Hematopoietic multipotent progenitor cell treated with erythropoietin and hydrocortisone succinate and interleukin-3 and kit ligand, for 15 days (in vitro differentiated cells): ENCODE measurements around the gene SIGMAR1.

Experiments
- DNase-seq: peaks from one replicate; pipeline ENCODE4 v3.0.0-alpha.2; 2015; ENCODE audit warnings: low spot score

The SIGMAR1 gene

DNA sequence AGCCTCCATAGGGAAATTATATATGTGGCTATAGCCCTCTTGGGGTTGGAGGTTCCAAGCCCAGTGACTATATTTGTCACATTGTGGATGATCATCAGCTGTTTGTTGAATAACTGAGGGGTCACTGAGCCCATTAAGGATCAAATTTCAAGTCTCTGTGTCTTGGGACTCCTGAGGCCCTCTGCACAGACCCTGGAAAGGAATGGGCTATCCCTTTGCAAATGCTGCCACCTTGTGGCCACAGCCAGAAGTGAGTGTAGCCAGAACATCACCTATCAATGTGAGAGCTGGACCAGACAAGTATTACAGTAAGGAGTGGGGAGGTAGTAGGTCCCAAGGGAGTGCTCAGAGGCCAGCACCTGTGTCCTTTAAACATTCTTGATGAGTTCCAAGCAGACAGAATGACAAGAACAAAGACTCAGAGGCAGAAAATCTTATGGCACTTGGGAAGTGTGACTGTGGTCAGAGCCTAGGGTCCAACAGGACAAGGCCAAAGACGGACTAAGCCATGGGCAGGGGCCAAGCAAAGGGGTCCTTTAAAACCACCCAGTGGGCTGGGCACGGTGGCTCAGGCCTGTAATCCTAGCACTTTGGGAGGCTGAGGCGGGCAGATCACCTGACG, 33.9 kb downstream of the SIGMAR1 start:
- DNase-seq: peak; percentile 78

DNA sequence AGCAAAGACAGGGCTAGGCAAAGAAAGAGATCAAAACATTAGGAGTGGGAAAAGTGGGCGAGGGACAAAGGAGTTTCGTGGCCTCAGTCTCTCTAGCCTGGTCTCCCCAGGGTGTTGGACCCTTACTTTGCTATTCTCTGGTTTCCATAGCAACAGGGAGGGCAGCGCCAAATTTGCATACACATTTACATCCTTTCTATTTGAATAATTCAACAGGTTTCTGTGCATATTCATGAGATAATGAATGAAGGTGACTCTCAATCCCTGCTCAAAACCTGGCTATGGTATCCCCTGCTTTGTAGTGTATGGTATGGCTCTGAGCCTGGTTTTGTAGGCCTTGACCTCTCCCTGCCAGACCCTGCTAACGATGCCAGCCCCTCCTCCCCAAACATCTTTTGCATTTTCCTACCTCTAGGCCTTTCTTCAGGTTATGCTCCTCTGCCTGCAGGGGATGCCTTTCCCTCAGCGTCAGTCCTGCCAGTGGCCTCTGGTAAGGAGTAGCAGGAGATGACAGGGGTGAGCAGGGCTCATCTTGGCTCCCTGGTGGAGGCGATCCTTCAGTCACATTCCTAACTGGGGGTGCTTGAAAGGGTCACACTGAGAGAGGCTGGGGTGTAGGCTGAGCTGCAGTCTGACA, 35.5 kb downstream of the SIGMAR1 start:
- no peak for DNase-seq

DNA sequence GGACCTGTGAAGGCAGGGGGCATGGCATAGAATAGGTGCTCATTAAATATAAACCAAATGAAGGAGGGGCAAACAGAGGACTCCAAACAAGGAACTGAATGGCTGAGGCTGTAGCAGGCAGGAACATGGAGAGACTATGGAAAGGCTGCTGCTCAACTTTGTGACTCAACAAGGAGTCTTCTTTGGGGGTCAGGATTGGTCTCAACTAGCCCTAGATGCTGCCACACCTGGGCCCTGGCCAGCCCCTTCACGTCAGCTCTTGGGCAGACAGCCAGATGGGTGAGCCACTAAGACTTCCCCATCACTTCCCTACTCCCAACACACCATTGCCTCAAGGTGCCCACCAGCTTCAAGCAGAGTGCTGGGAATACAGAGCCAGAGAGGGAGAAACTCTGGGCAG, 36.7 kb downstream of the SIGMAR1 start:
- DNase-seq: no peak

DNA sequence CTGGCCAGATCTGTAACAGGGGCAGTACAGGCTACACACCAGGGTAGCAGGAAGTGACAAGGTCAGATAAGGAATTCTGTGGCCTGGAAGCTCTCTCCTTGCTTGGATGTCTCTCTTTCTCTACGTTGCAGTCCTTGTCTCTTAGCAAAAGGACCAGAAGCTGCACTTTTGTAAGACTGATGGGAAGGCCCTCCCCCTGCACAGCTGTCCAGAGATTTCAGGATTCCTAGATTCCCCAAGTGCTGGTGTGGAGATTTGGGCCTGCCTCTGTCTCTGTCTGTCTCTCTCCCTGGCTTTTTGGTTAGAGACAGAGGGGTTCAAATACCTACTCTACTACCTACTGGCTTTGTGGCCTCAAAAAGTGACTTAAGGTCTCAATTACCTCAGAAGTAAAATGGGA, 38.0 kb downstream of the SIGMAR1 start:
- DNase-seq: no peak

DNA sequence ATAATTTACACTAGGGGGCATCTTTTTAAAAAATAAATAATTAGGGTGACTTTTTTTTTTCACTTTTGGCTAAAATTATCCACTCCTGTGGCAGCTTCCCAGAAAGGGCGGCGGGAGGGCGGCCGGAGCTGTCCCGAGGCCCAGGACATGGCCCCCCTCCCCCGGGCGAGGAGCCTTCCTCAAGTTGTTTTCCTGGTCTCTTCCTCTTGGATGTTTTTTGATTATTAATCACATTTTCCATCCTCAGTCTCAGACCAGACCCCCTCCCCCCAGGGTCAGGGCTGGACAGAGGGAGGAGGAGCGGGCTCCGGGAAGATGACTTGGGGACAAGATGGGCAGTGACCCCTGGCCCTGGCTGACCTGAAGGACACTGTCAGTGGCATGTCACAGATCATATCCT, 43.4 kb downstream of the SIGMAR1 start:
- DNase-seq: no peak

DNA sequence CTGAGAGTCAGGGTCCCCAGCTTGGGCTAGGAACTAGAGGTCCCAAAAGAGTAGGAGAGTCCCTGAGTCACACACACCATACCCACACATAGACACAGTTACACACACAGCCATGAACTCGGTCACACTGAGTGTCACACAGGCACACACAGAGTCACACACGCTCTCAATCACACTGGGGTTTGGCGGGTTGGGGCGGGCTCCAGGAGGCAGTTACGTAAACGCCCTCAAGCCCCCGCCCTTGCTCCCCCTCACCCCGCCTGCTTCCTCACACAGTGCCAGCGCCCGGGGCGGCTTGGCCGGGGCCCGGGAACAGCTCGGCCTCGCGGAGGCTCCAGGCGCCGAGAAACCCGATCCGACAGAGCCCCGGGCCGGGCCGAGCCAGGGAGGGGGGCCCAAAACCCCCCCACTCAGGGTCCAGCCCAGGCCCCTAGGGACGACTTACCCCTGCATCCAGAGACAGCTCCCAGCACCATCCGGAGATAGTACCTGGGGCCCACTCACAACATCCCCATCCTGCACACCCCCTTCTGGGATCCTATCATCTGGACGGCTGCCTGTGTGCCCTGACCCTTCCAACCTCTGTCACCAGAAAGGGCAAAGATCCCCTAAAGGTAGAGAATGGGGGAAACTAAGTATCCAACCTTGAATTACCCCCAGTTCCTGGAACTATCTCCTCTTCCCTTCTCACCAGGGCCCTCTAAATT, 44.5 kb downstream of the SIGMAR1 start:
- no peak for DNase-seq

DNA sequence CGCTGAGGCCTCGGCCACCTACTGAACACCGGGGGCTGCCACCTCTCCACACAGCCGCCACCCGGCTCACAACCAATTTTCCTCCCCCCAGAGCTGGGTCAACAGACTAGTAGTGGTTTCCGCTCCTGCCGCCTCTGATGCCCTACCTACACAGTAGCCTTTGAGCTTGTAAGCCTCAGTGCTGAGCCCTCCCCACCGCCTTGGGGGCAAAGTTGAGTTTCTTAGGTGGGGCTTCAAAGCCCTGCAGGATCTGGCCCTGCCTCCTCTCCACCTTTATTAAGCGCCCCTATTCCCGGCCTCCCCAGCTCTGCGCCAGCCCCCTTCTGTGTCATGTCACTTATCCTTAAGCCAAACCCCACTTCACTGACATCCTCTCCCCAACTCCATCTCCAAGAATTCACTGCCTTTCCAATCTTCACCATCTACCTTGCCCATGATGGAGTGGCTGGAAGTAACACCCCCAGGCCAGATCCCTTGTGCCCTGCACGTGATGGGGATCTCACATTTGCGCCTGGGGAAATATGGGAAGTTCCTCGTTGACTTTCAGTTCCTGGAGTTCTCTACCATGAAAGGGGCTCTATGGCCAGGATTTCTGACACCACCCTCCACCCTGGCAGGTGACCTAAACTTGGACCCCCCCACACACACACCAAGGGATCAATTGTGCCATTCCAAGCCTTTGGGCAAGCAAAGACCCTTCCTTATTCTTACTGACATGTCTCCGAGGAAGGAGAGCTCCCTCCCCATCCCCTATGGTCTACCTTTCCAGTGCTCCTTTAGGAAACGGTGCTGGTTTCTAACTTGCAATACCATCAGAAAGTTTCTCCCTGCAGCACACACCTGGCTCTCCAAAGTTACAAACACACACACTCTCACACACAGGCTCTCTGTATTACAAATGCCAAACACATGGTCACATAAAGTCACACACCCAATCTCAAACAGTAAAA, 45.4 kb downstream of the SIGMAR1 start:
- DNase-seq: no peak

DNA sequence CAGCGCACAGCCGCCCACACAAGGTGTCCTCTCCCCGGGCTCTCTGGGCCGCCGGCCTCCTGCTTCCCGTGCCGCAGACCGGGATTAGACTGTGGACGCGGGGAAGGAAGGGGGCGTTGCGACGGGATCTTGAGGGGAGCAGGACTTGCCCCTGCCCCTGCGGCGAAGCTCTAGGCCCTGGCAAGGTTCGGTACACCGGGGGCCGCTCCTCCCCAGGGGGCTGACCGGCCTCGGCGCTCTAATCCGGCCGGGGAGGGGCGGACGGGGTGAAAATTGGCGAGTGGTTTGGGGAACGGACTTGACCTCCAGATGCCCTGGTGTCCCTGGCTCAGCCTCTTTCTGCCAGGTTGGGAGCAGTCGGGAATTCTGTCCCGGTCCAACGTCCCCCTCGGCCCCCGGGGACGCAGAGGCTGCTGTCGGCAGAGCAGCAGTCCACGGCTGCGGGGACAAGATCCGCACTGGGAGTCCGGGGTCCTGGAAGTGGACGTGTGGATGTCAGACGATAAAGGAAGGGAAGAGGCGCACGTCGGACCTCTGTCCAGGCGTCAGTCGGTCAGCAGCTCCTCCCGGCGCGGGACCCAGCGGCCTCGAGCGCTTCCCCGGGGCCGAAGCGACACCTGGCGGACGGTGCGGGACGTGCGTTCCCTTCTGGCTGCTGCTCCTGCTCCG, 46.2 kb downstream of the SIGMAR1 start:
- DNase-seq: peak; percentile 63

DNA sequence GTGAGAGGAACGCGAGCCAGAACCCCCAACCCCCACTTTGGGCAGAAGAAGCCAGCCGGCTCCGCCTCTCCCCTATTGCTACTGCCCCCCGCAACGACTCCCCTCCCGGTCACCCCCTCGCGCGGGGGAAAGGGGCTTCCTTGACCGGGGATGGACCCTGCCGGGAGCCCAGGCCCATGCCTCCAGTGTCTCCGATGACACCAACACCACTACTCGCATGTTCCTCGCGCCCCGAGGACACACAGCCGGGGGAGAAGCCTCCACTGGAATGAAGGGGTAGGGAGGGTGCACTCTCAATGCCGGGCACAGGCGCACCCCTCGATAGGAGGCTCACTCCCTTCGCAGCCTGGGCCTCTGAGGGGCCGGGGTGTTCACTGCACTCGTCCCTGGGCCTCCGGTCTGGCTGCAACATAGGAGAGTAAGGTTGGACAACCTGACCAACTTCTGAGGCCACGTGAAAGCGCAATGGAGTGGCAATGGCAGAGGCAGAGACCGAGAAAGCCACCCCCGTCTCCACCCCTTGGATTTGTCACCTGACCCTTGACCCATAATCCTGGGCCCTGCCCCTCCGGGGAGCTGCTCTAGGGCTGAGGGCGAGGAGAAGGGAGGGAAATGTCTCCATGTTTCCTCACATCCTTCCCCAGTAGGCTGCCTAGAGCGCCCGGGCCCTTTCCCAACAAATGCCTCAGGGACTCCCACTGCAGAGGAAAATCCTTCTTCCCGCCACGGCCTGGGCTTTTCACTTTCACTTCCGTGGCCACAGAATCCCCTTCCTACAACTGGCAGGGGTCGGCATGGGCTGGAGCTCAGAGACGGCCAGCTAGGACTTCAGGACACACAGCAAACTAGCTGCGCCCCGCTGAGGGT, 47.0 kb downstream of the SIGMAR1 start:
- no peak for DNase-seq

DNA sequence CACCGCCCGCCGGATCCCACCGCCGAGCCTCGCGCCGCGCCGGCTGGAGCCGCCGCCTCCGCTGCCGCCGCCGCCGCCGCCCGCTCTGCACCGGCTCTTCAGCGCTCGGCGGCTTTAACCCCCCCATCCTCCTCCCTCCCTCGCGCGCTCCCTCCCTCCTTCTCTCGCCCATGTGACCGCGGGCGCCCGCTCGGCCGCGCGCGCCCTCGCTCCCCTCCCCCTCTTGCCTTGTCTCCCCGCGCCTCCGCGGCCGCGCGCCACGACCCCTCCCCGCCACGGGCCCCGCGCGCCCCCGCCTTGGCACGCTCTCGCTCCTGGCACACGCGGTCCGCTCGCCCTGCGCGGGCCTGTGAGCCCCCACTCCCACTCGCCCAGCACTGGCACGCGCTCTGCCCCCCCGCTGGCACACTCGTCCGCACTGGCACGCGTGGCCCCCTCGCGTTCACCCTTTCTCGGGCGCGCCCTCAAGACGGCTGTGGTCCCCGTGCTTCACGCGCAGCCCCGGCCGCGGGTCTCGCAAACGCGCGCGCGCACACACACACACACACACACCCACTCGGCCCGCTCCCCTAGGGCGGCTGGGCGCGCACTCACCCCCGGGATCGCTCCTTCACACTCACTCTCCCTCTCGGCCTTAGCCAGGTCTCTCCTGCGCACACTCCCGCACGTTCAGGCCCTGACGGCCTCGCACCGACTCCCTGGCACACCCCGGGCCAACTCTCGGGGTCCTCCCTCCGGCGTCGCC, 47.8 kb downstream of the SIGMAR1 start, which contains the start of gene CNTFR:
CNTFR (minus strand) TSS at position 89 of the 745 bp plus-strand sequence. CDS start 20,743 bp downstream, outside the sequence.
- DNase-seq: no peak

DNA sequence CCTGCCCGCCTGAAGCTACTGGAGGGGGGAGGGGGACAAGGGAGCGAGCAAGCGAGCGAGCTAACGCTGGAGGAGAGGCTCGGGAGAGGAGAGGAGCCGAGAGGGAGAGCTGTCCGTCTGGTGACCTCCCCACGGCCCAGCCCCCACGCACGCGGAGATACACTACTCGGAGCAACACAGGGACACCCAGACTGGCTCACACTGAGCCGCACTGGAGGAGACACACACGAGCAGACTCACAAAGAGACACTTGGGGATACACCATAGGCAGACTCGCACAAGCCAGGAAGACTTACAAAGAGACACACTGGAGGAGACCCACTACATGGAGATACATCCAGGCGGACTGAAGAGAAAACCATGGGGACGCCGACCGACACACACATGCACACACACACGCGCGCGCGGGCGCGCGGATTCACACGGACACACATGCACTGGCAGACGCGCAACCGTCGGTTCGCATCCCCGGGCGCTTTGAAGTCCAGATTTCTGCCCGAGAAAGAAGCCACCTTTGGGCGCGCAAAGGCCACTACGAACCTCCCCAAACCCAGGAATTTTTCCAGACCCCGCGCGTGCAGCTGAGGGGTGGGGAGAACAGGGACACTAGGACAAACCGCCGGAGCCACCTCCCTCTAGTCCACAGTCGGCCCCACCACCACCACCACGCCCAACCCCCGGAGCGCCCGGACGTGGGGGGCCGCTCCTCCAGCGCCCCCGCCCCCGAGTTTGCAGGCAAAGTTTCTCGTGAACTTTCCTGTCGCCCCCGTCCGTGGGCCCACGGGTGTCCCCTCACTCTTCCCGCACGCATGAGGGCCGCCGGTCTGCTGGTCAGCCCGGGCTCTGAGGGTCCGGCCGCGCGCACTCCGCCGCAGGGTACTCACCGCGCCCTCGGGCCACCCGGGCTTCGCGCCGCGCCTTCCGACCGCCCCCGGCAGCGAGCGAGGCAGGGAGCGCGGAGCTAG, 48.6 kb downstream of the SIGMAR1 start:
- no peak for DNase-seq

DNA sequence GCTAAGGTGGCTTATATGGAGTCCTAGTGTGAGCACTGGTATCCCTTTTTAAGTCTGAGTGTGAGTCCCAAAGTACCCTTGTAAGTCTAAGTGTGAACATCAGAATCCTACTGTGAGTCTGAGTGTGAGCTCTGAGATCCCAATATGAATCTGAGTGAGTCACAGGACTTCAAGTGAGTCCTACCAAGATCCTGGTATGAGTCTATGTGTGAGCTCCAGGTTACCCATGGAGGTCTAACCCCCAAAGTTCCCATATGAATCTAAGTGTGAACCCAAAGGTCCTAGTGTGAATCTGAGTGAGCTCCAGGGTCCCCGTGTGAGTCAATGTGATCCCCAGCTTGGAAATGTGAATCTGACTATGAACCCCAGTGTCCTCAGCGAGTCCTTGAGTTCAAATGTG, 50.3 kb downstream of the SIGMAR1 start:
- DNase-seq: no peak

DNA sequence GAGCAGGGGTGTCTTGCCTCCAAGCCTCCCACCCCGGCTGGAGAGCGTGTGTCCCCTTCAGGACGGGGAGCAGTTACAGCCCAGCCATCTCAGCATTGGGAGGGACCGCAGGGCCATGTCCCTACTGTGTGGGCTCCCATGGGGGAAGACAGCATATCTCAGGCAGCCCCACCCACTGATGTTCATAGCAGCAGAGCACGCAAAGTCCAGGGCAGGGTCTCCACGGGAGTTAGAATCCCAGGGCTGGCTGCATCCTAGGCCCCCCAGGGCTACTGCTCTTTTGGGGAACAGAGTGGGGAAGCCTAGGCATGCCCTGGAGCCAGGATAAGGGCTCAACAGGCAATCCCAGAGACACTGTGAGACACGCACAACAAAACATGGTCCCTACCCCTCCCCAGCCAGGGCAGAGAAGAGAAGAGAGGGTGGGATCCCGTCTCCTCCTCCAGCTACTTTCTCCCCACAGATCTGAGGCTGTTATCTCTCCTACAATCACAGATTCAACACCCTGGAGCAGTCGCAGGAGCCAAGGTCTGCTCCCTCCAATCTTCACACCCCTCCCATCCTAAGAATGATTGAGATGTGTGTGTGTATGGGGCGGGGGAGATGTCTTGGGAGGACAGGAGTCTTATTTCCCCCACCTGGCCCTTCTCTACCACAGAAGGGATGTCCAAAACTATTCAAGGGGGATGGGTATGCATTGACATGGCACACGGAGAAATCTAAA, 51.5 kb downstream of the SIGMAR1 start:
- no peak for DNase-seq

DNA sequence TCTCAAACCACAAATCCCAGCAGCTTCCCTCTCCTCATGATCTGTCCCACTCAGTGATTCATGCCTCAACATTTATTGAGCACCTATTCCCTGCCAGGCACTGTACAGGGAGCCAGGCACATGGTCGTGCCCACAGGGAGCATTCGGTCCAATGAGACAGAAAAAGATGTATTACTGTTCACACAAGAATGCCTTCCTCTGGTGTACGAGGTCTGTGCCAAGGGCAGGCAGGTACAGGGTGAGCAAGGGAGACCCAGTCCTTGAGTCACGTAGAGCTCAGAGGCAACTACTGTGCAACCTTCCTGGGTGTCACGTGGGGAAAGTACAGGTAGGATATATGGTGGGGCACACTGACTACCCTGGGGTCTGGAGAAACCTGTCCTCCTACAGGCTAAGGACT, 52.6 kb downstream of the SIGMAR1 start:
- DNase-seq: no peak
